IMR-90 (cell line): ENCODE data around the gene INPP5F. TPM values are rescaled to one million over a fixed set of nuclear protein-coding genes. Genes with fewer than 3 reads are reported as not detected.

Source experiments
- ATAC-seq: fragments of 200-7000 bp; cut with Tn5 transposase; 2 replicates; pipeline ENCODE4 v1.9.1; 2020; ENCODE audit warnings: low read depth, mild to moderate bottlenecking, moderate library complexity
- BruUV-seq: library from RNA; stranded (reverse); fragments of 400-500 nt; replicated peaks from 2 replicates; lab custom pipeline; 2021; lab: Mats Ljungman, UMichigan
- CTCF ChIA-PET: fragments of 300-600 bp; formaldehyde crosslinking; extraction: SDS; loops from one replicate; lab custom pipeline; 2021; ENCODE audit warnings: antibody characterized with exemption; lab: Yijun Ruan, JAX
- POLR2A ChIA-PET: fragments of 300-600 bp; sonication (Branson Sonifier 250); formaldehyde crosslinking; loops from one replicate; lab custom pipeline; 2022; ENCODE audit warnings: antibody characterized with exemption; ENCODE audit not compliant: unreplicated experiment; lab: Charles Lee
- DNase-seq: peaks from one replicate; pipeline ENCODE4 v3.0.0; 2013
- H2AFZ ChIP-seq: replicated peaks from 2 replicates; pipeline ENCODE3; 2013; ENCODE audit warnings: low read length, mild to moderate bottlenecking; ENCODE audit not compliant: poor library complexity
- H2AK5ac ChIP-seq: 2 replicates; pipeline ENCODE4 v1.6.1; 2013; ENCODE audit warnings: low read depth, low read length, inconsistent platforms
- H2AK9ac ChIP-seq: replicated peaks from 2 replicates; pipeline ENCODE3; 2013; ENCODE audit warnings: mild to moderate bottlenecking, low read depth, low read length, moderate library complexity; ENCODE audit not compliant: poor library complexity
- H2BK120ac ChIP-seq: 2 replicates; pipeline ENCODE4 v1.6.1; 2013; ENCODE audit warnings: low read depth, low read length, inconsistent platforms
- H2BK15ac ChIP-seq: 3 replicates; pipeline ENCODE4 v1.6.1; 2013; ENCODE audit warnings: low read depth, low read length, inconsistent platforms
- H2BK20ac ChIP-seq: 2 replicates; pipeline ENCODE4 v1.6.1; 2013; ENCODE audit warnings: low read depth, mild to moderate bottlenecking, inconsistent platforms, low read length, moderate library complexity
- H2BK5ac ChIP-seq: 2 replicates; pipeline ENCODE4 v1.6.1; 2013; ENCODE audit warnings: mild to moderate bottlenecking, low read depth, low read length, inconsistent platforms; ENCODE audit not compliant: poor library complexity, severe bottlenecking
- H3K14ac ChIP-seq: replicated peaks from 2 replicates; pipeline ENCODE4 v1.6.1; 2013; ENCODE audit warnings: low read depth, low read length, inconsistent platforms
- H3K18ac ChIP-seq: 2 replicates; pipeline ENCODE4 v1.6.1; 2013; ENCODE audit warnings: low read depth, low read length, control low read depth
- H3K23ac ChIP-seq: 2 replicates; pipeline ENCODE4 v1.6.1; 2013; ENCODE audit warnings: low read depth, low read length, inconsistent platforms
- H3K27ac ChIP-seq: 2 replicates; pipeline ENCODE4 v1.5.1; 2013; ENCODE audit warnings: mild to moderate bottlenecking, control low read depth, low read length; ENCODE audit not compliant: insufficient read depth
- H3K27me3 ChIP-seq: 2 replicates; pipeline ENCODE4 v1.6.1; 2013; ENCODE audit warnings: low read length; ENCODE audit not compliant: control insufficient read depth, insufficient read depth
- H3K36me3 ChIP-seq: 2 replicates; pipeline ENCODE4 v1.6.1; 2013; ENCODE audit warnings: low read length, mixed read lengths; ENCODE audit not compliant: control insufficient read depth, insufficient read depth
- H3K4ac ChIP-seq: 2 replicates; pipeline ENCODE4 v1.6.1; 2013; ENCODE audit warnings: low read depth, low read length, inconsistent platforms
- H3K4me1 ChIP-seq: 2 replicates; pipeline ENCODE4 v1.6.1; 2013; ENCODE audit warnings: low read length, mixed read lengths; ENCODE audit not compliant: control insufficient read depth, insufficient read depth
- H3K4me2 ChIP-seq: 2 replicates; pipeline ENCODE4 v1.6.1; 2013; ENCODE audit warnings: low read depth, mild to moderate bottlenecking, control low read depth, low read length, moderate library complexity
- H3K4me3 ChIP-seq: 2 replicates; pipeline ENCODE4 v1.5.1; 2013; ENCODE audit warnings: low read depth, mild to moderate bottlenecking, control low read depth, low read length, moderate library complexity; ENCODE audit not compliant: insufficient read depth
- H3K56ac ChIP-seq: 2 replicates; pipeline ENCODE4 v1.6.1; 2013; ENCODE audit warnings: low read length, inconsistent platforms; ENCODE audit not compliant: insufficient read depth; ENCODE audit errors: extremely low read depth
- H3K79me1 ChIP-seq, 2 experiments: 2 replicates each; pipeline ENCODE4 v1.6.1; 2013; ENCODE audit warnings: low read length in 2 of 2, inconsistent platforms in 1 of 2, low read depth in 1 of 2
- H3K9ac ChIP-seq: 2 replicates; pipeline ENCODE4 v1.6.1; 2013; ENCODE audit warnings: low read depth, low read length, control low read depth
- H3K9me1 ChIP-seq: 2 replicates; pipeline ENCODE4 v1.6.1; 2013; ENCODE audit warnings: low read length, inconsistent platforms; ENCODE audit not compliant: insufficient read depth
- H3K9me3 ChIP-seq: 2 replicates; pipeline ENCODE4 v1.6.1; 2013; ENCODE audit warnings: low read length; ENCODE audit not compliant: control insufficient read depth, insufficient read depth
- H4K20me1 ChIP-seq: 2 replicates; pipeline ENCODE4 v1.6.1; 2013; ENCODE audit warnings: low read length, inconsistent platforms; ENCODE audit not compliant: insufficient read depth
- H4K5ac ChIP-seq: 2 replicates; pipeline ENCODE4 v1.6.1; 2013; ENCODE audit warnings: mild to moderate bottlenecking, low read depth, low read length, control low read depth
- H4K8ac ChIP-seq, 2 experiments: 2 replicates each; pipeline ENCODE4 v1.6.1; 2013; ENCODE audit warnings: low read depth in 2 of 2, low read length in 2 of 2, control low read depth in 1 of 2, inconsistent platforms in 1 of 2
- H4K91ac ChIP-seq: 2 replicates; pipeline ENCODE4 v1.6.1; 2013; ENCODE audit warnings: low read depth, low read length, inconsistent platforms; ENCODE audit not compliant: insufficient read depth
- CHD1 ChIP-seq: IDR thresholded peaks from 2 replicates; pipeline ENCODE4 v1.6.1; 2012; ENCODE audit warnings: low read depth, low read length, improper control_type of control experiment
- NFE2L2 ChIP-seq: fragments of 150-350 bp; IDR thresholded peaks from 2 replicates; pipeline ENCODE4 v1.6.1; 2016; ENCODE audit warnings: low read depth, mild to moderate bottlenecking, low read length
- WGBS, 2 experiments: methylation state at CpG; one replicate each; pipeline versions ENCODE4 v1.1.5 to v1.1.7; 2013; ENCODE audit warnings: missing lambda C conversion rate in 2 of 2; ENCODE audit not compliant: insufficient read length in 1 of 2; ENCODE audit errors: extremely low coverage in 2 of 2; 5-methylcytosine and 5-hydroxymethylcytosine counted together
- dilution Hi-C: fragments of 300-500 bp; cut with HindIII; formaldehyde crosslinking; loops from one replicate; pipeline ENCODE4 v1.14.3; 2018; ENCODE audit warnings: low sequenced_read_pairs; ENCODE audit not compliant: unreplicated experiment
- in situ Hi-C: fragments of 300-500 bp; cut with MboI; formaldehyde crosslinking; loops from 3 replicates; pipeline ENCODE4 v1.14.3; 2019; ENCODE audit warnings: low sequenced_read_pairs, inconsistent platforms, mixed read lengths
- intact Hi-C: fragments of 100-400 bp; cut with micrococcal nuclease; formaldehyde crosslinking; loops from 2 replicates; pipeline ENCODE4 v1.10.0; 2022
- polyA plus RNA-seq, 3 experiments: library from polyadenylated mRNA; depleted of rRNA; stranded (reverse); fragments of >200 nt; gene quantifications; 2 replicates each; pipeline ENCODE4 v1.2.3, GENCODE V29; 2012; ENCODE audit warnings: low replicate concordance in 1 of 3
- total RNA-seq: library from RNA; depleted of rRNA; stranded (reverse); fragments of >200 nt; gene quantifications from 2 replicates; pipeline ENCODE4 v1.2.3, GENCODE V29; 2012

INPP5F gene
- total and polyA plus RNA-seq, 2 of the 4 experiments (the other 2 are of a cell fraction): 19.0 to 29.6 TPM

- ChIA-PET POLR2A (interaction anchor here (0.6 kb wide), 1 partner anchor 51 kb away, joined by 3 read pairs; the partner anchor contains the start of gene BAG3), CTCF (interaction anchor here (0.6 kb wide), 1 partner anchor 15 kb away, joined by 3 read pairs; no protein-coding TSS in a partner anchor)
- Histone ChIP-seq H3K9ac (no peak overlapping the region), H4K91ac (no peak overlapping the region), H2BK20ac (no peak overlapping the region), H4K8ac (no peak overlapping the region), H3K4me1 (peaks cover 3% of the 10 kb centered on the region; the same call in 1 of the 2 replicates), H2BK15ac (no peak overlapping the region), H3K4ac (no peak overlapping the region), H3K79me1 (no peaks in the 10 kb centered on the region), H3K4me3 (no peak overlapping the region), H3K4me2 (no peak overlapping the region), H2BK5ac (no peak overlapping the region), H2AFZ (peak overlapping the region; percentile 54), H4K5ac (no peak overlapping the region), H3K23ac (no peak overlapping the region; the same call in 1 of the 2 replicates), H3K27me3 (no peaks in the 10 kb centered on the region; the same call in 1 of the 2 replicates), H3K9me3 (no peaks in the 10 kb centered on the region), H2AK5ac (no peak overlapping the region), H2BK120ac (no peak overlapping the region), H2AK9ac (peak overlapping the region; percentile 57), H4K20me1 (no peaks in the 10 kb centered on the region), H3K9me1 (peaks cover 4% of the 10 kb centered on the region), H3K18ac (no peak overlapping the region), H3K36me3 (no peaks in the 10 kb centered on the region), H3K56ac (no peak overlapping the region), H3K27ac (no peak overlapping the region), H3K14ac (no peak overlapping the region; the same call in 1 of the 2 replicates)
- TF ChIP-seq CHD1: no peak
- TF ChIP-seq NFE2L2: no peak
- in situ Hi-C loops: no loop called here
- WGBS, 2 experiments: no CpG with 5 or more reads among the region's 7 CpGs
- ATAC-seq (no peak; the same call in 1 of the 2 replicates), DNase-seq (peak; percentile 48)
- BruUV-seq: no TSS peak
- dilution Hi-C loops: no loop called here
- intact Hi-C loops: no loop called here
Measured at GRCh38 chr10:119701861-119702260, 24.0 kb upstream of the INPP5F start.
